GM12878 (cell line): ENCODE data around the gene BDH1. TPM values are rescaled to one million over a fixed set of nuclear protein-coding genes. Genes with fewer than 3 reads are reported as not detected.

ENCODE experiments used
- ATAC-seq: fragments of 200-7000 bp; cut with Tn5 transposase; 3 replicates; pipeline ENCODE4 v1.9.1; 2020; ENCODE audit warnings: mild to moderate bottlenecking, moderate library complexity
- BruUV-seq: library from RNA; stranded (reverse); fragments of 400-500 nt; replicated peaks from 2 replicates; lab custom pipeline; 2021; lab: Mats Ljungman, UMichigan
- CTCF ChIA-PET: fragments of 300-600 bp; sonication (Branson Sonifier 250); formaldehyde crosslinking; extraction: SDS; loops from one replicate; lab custom pipeline; 2021; ENCODE audit warnings: inconsistent platforms; lab: Yijun Ruan, JAX
- POLR2A ChIA-PET: fragments of 350-600 bp; formaldehyde crosslinking; extraction: SDS; loops from one replicate; lab custom pipeline; 2021; ENCODE audit warnings: inconsistent platforms; lab: Charles Lee
- RAD21 ChIA-PET: fragments of 300-600 bp; sonication (Branson Sonifier 250); formaldehyde crosslinking; loops from one replicate; lab custom pipeline; 2023; ENCODE audit warnings: antibody characterized with exemption; ENCODE audit not compliant: unreplicated experiment; lab: Charles Lee
- SMC1A ChIA-PET: fragments of 300-600 bp; sonication (Branson Sonifier 250); formaldehyde crosslinking; loops from one replicate; lab custom pipeline; 2023; ENCODE audit not compliant: unreplicated experiment, uncharacterized antibody; lab: Charles Lee
- DNase-seq: peaks from one replicate; pipeline ENCODE4 v3.0.0-alpha.2; 2011; ENCODE audit warnings: low read depth, low spot score
- FAIRE-seq: peaks from 3 replicates; lab custom pipeline; 2011; peaks lifted over from hg19 to GRCh38; lab: Jason Lieb, UNC
- H2AFZ ChIP-seq: 2 replicates; pipeline ENCODE4 v1.6.0; 2011; ENCODE audit warnings: low read depth, low read length, control low read depth; ENCODE audit not compliant: control insufficient read depth
- H3K27ac ChIP-seq: 2 replicates; pipeline ENCODE4 v1.5.1; 2011; ENCODE audit warnings: control low read depth; ENCODE audit not compliant: control insufficient read depth, insufficient read depth
- H3K27me3 ChIP-seq, 2 experiments: replicated peaks in 1 of 2; 2 replicates each; pipeline versions ENCODE4 v1.6.0 to v1.6.1; 2011; ENCODE audit warnings: low read length in 1 of 2; ENCODE audit not compliant: control insufficient read depth in 2 of 2, insufficient read depth in 2 of 2
- H3K36me3 ChIP-seq, 2 experiments: 2 replicates each; pipeline ENCODE4 v1.5.1; 2011; ENCODE audit warnings: low read length in 1 of 2; ENCODE audit not compliant: control insufficient read depth in 2 of 2, insufficient read depth in 2 of 2
- H3K4me1 ChIP-seq: 2 replicates; pipeline ENCODE4 v1.6.1; 2011; ENCODE audit warnings: mild to moderate bottlenecking, low read length, moderate library complexity, mixed read lengths; ENCODE audit not compliant: control insufficient read depth, insufficient read depth
- H3K4me2 ChIP-seq: 2 replicates; pipeline ENCODE4 v1.6.0; 2011; ENCODE audit warnings: control low read depth; ENCODE audit not compliant: control insufficient read depth, insufficient read depth
- H3K4me3 ChIP-seq: fragments of 200-600 bp; sonication (generic); 2 replicates; pipeline ENCODE4 v1.5.1; 2016
- H3K79me2 ChIP-seq: 2 replicates; pipeline ENCODE4 v1.6.0; 2011; ENCODE audit warnings: low read length; ENCODE audit not compliant: control insufficient read depth, insufficient read depth
- H3K9ac ChIP-seq: 2 replicates; pipeline ENCODE4 v1.8.0; 2011; ENCODE audit warnings: low read length, control low read depth, mixed read lengths; ENCODE audit not compliant: control insufficient read depth, insufficient read depth
- H3K9me3 ChIP-seq: replicated peaks from 3 replicates; pipeline ENCODE4 v1.5.1; 2011; ENCODE audit warnings: mild to moderate bottlenecking, low read length; ENCODE audit not compliant: control insufficient read depth, insufficient read depth
- H4K20me1 ChIP-seq: 2 replicates; pipeline ENCODE4 v1.6.0; 2011; ENCODE audit not compliant: control insufficient read depth, insufficient read depth
- JUNB ChIP-seq: IDR thresholded peaks from 2 replicates; pipeline ENCODE4 v1.6.1; 2016; ENCODE audit warnings: antibody characterized with exemption, mild to moderate bottlenecking
- NFIC ChIP-seq: IDR thresholded peaks from 2 replicates; pipeline ENCODE4 v1.6.1; 2012; ENCODE audit warnings: low read depth, mild to moderate bottlenecking, inconsistent platforms, low read length, moderate library complexity
- RUNX3 ChIP-seq: IDR thresholded peaks from 2 replicates; pipeline ENCODE4 v1.6.1; 2012; ENCODE audit warnings: low read length, inconsistent platforms
- SMARCA5 ChIP-seq: fragments of 450-650 bp; IDR thresholded peaks from 2 replicates; pipeline ENCODE4 v1.6.1; 2017; ENCODE audit warnings: mild to moderate bottlenecking
- TCF12 ChIP-seq: IDR thresholded peaks from 2 replicates; pipeline ENCODE4 v1.6.1; 2011; ENCODE audit warnings: low read depth, mild to moderate bottlenecking, low read length
- YBX1 ChIP-seq: fragments of 450-650 bp; IDR thresholded peaks from 2 replicates; pipeline ENCODE4 v1.6.1; 2016; ENCODE audit warnings: antibody characterized with exemption
- WGBS: methylation state at CpG from one replicate; pipeline ENCODE4 v1.1.6; 2016; ENCODE audit warnings: low lambda C conversion rate; ENCODE audit not compliant: insufficient replicate concordance, insufficient coverage; ENCODE audit errors: missing lambda C conversion rate; 5-methylcytosine and 5-hydroxymethylcytosine counted together
- in situ Hi-C: fragments of 300-500 bp; cut with MboI; formaldehyde crosslinking; loops from 9 replicates; pipeline ENCODE4 v1.14.3; 2018; ENCODE audit warnings: mixed read lengths
- intact Hi-C: fragments of 100-400 bp; cut with micrococcal nuclease; formaldehyde crosslinking; loops from one replicate; pipeline ENCODE4 v1.14.2; 2022; ENCODE audit not compliant: unreplicated experiment
- polyA plus RNA-seq, 11 experiments: library from polyadenylated mRNA; depleted of rRNA in 4 of 11; unstranded in 6 of 11; stranded (reverse) in 5 of 11; fragments of >200 nt; fragmentation: Nextera tagmentation in 4 of 11; fragmentation: Illumina TruSeq in 1 of 11; extraction: Ambion mirVana in 4 of 11; extraction: Trizol in 1 of 11; gene quantifications; 1 replicate in 1 of 11; 2 replicates in 10 of 11; pipeline versions ENCODE4 v1.2.1 to v1.2.3, GENCODE V29; 2011 to 2016; ENCODE audit warnings: inconsistent platforms in 2 of 11, missing spikeins in 2 of 11, low read depth in 1 of 11
- total RNA-seq, 4 experiments: library from RNA; depleted of rRNA in 3 of 4; stranded (reverse); fragments of >200 nt in 3 of 4; fragmentation: Illumina TruSeq in 1 of 4; extraction: Trizol in 1 of 4; gene quantifications; 2 replicates each; pipeline versions ENCODE4 v1.2.1 to v1.2.3, GENCODE V29; 2013 to 2021

The BDH1 gene
- total and polyA plus RNA-seq, 10 of the 15 experiments (the other 5 are each of a cell fraction or from before 2014, with no cell fraction given), result 11.3 to 84.5 (median 60.3) TPM

DNA sequence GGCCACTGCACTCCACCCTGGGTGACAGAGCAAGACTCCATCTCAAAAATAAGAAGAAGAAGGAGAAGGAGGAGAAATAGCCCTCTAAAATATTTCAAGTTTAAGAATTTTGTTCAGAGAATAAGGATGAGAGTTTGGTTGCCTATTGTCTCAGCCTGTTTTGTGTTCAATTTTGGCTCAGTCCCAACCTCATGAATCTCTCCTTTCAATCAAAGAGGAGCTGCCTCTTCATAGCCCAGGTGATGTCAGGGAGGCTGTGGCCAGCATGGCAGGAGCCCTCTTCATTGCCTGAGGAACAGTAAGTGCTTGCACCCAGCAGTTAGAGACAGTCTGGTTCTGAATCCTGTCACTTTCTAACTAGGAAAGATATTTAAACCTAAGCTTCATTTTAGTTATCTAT lies 55.0 kb downstream of the BDH1 start:
- ChIA-PET RAD21 (interaction anchor here (0.7 to 4.8 kb wide), 11 partner anchors 47 to 472 kb away, joined by 3 to 86 read pairs (median 4); partner anchors contain the start of gene MELTF), CTCF (interaction anchor here (0.7 to 5.6 kb wide), 23 partner anchors 9 to 317 kb away, joined by 3 to 141 read pairs (median 7); no protein-coding TSS in a partner anchor), POLR2A (no interaction called here), SMC1A (interaction anchor here (0.8 to 4.8 kb wide), 15 partner anchors 44 to 311 kb away, joined by 3 to 89 read pairs (median 4); no protein-coding TSS in a partner anchor)
- no peak overlapping the region for H3K9ac ChIP-seq
- H3K4me3 ChIP-seq, result no peak overlapping the region
- peak overlapping the region; percentile 37 for H2AFZ ChIP-seq
- in situ Hi-C loops (loop anchor here (5.0 to 25.0 kb wide), 2 partner anchors 249 to 514 kb away; no protein-coding TSS in a partner anchor), intact Hi-C loops (loop anchor here (5.0 kb wide), 1 partner anchor 524 kb away; no protein-coding TSS in a partner anchor)
- DNase-seq, result no peak
- no peaks in the 10 kb centered on the region for H3K36me3 ChIP-seq
- peaks cover 30% of the 10 kb centered on the region for H3K4me1 ChIP-seq
- no peak for FAIRE-seq
- no peaks in the 10 kb centered on the region for H3K79me2 ChIP-seq
- no peak for TF ChIP-seq YBX1
- no peaks in the 10 kb centered on the region for H3K27me3 ChIP-seq
- no TSS peak for BruUV-seq
- H3K27ac ChIP-seq, result no peak overlapping the region
- no peak overlapping the region for H3K4me2 ChIP-seq
- H3K9me3 ChIP-seq, result peaks cover 5% of the 10 kb centered on the region; the same call in 2 of the 3 replicates
- ATAC-seq, result no peak
- H4K20me1 ChIP-seq, result no peaks in the 10 kb centered on the region

DNA sequence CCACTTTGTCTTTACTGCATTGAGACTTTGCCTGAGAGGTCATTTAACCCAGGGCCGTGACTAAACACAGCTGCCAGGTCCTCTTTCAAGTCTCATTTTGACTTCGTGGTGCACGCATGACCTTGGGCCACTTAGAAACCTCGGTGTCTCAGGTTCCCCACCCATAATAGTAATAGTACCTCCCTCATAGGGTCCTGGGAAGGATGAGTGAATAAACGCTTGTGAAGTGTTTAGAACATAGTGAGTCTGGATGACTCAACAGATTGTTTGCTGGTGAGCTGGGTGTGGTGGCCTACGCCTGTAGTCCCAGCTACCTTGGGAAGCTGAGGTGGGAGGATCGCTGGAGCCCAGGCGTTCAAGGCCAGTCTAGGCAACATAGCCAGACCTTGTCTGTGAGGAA lies 56.3 kb downstream of the BDH1 start:
- no peaks in the 10 kb centered on the region for H3K79me2 ChIP-seq
- ChIA-PET CTCF (interaction anchor here (0.7 to 5.6 kb wide), 3 partner anchors 42 to 276 kb away, joined by 3 to 141 read pairs (median 83); no protein-coding TSS in a partner anchor), POLR2A (no interaction called here), SMC1A (interaction anchor here (0.7 to 4.8 kb wide), 3 partner anchors 46 to 243 kb away, joined by 3 to 89 read pairs (median 3); no protein-coding TSS in a partner anchor), RAD21 (interaction anchor here (3.9 to 4.8 kb wide), 2 partner anchors 243 to 275 kb away, joined by 49 to 86 read pairs; no protein-coding TSS in a partner anchor)
- H3K27ac ChIP-seq, result no peak overlapping the region
- H3K36me3 ChIP-seq, result no peaks in the 10 kb centered on the region
- in situ Hi-C loops, result no loop called here
- BruUV-seq, result no TSS peak
- no peak overlapping the region; the same call in 1 of the 2 replicates for H2AFZ ChIP-seq
- no peak for FAIRE-seq
- WGBS, result 37% methylated on average over 8 of the region's 8 CpGs
- no peak overlapping the region for H3K4me2 ChIP-seq
- TF ChIP-seq RUNX3 (peak; percentile 18; the same call in 1 of the 2 replicates), NFIC (peak; percentile 31; the same call in 1 of the 2 replicates), SMARCA5 (no peak), JUNB (peak; percentile 41; the same call in 1 of the 2 replicates), TCF12 (peak; percentile 63; the same call in 1 of the 2 replicates)
- no peaks in the 10 kb centered on the region for H3K27me3 ChIP-seq
- no peaks in the 10 kb centered on the region for H4K20me1 ChIP-seq
- no peak for ATAC-seq
- H3K9ac ChIP-seq, result no peak overlapping the region
- peaks cover 5% of the 10 kb centered on the region; the same call in 2 of the 3 replicates for H3K9me3 ChIP-seq
- no peak for DNase-seq
- H3K4me1 ChIP-seq, result peaks cover 43% of the 10 kb centered on the region
- no peak overlapping the region for H3K4me3 ChIP-seq
- intact Hi-C loops, result loop anchor here (5.0 kb wide), 1 partner anchor 202 kb away; the partner anchor contains the start of gene DLG1
